Endothelial cell of umbilical vein (primary cell): ENCODE measurements around the gene TEX9. TPM values are rescaled to one million over a fixed set of nuclear protein-coding genes. Genes with fewer than 3 reads are reported as not detected.

Experiments used
- BruUV-seq: library from RNA; stranded (reverse); fragments of 400-500 nt; replicated peaks from 2 replicates; lab custom pipeline; 2021; lab: Mats Ljungman, UMichigan
- CTCF ChIA-PET: fragments of 300-600, 350-600 bp; sonication (Branson Sonifier 250); formaldehyde crosslinking; loops from one replicate; lab custom pipeline; 2021; ENCODE audit warnings: antibody characterized with exemption, inconsistent platforms; lab: Charles Lee
- POLR2A ChIA-PET: fragments of 300-600, 350-600 bp; sonication (Branson Sonifier 250); formaldehyde crosslinking; loops from one replicate; lab custom pipeline; 2021; ENCODE audit warnings: antibody characterized with exemption, inconsistent platforms; lab: Charles Lee
- DNase-seq: peaks from one replicate; pipeline ENCODE4 v3.0.0-alpha.2; 2011; ENCODE audit warnings: low read depth, low spot score
- FAIRE-seq: peaks from 2 replicates; lab custom pipeline; 2011; peaks lifted over from hg19 to GRCh38; lab: Jason Lieb, UNC
- H2AFZ ChIP-seq: 2 replicates; pipeline ENCODE4 v1.6.0; 2012; ENCODE audit warnings: low read depth, low read length, control low read depth, inconsistent platforms
- H3K27ac ChIP-seq: 2 replicates; pipeline ENCODE4 v1.5.1; 2011; ENCODE audit warnings: low read depth, mild to moderate bottlenecking, control low read depth, low read length, moderate library complexity; ENCODE audit not compliant: insufficient read depth
- H3K27me3 ChIP-seq, 2 experiments: 2 replicates each; pipeline versions ENCODE4 v1.6.0 to v1.6.1; 2011; ENCODE audit warnings: low read length in 2 of 2, mixed read lengths in 1 of 2; ENCODE audit not compliant: control insufficient read depth in 2 of 2, insufficient read depth in 2 of 2
- H3K36me3 ChIP-seq, 2 experiments: 2 replicates in 1 of 2; 3 replicates in 1 of 2; pipeline ENCODE4 v1.5.1; 2011; ENCODE audit warnings: low read length in 2 of 2, mild to moderate bottlenecking in 1 of 2, moderate library complexity in 1 of 2; ENCODE audit not compliant: control insufficient read depth in 2 of 2, insufficient read depth in 2 of 2; ENCODE audit errors: extremely low read depth in 1 of 2
- H3K4me1 ChIP-seq: 3 replicates; pipeline ENCODE4 v1.5.1; 2011; ENCODE audit warnings: mild to moderate bottlenecking, low read length; ENCODE audit not compliant: control insufficient read depth, insufficient read depth; ENCODE audit errors: extremely low read depth
- H3K4me2 ChIP-seq: 2 replicates; pipeline ENCODE4 v1.6.1; 2011; ENCODE audit warnings: low read length, control low read depth, mixed read lengths; ENCODE audit not compliant: insufficient read depth
- H3K4me3 ChIP-seq, 3 experiments: fragments of 200-600 bp in 1 of 3; sonication (generic), shearing (Covaris generic) in 1 of 3; replicated peaks in 1 of 3; 2 replicates each; pipeline ENCODE4 v1.5.1; 2011 to 2016; ENCODE audit warnings: control low read depth in 3 of 3, low read length in 3 of 3, mild to moderate bottlenecking in 2 of 3, inconsistent platforms in 1 of 3, low read depth in 1 of 3, moderate library complexity in 1 of 3; ENCODE audit not compliant: insufficient read depth in 1 of 3
- H3K79me2 ChIP-seq: 2 replicates; pipeline ENCODE4 v1.6.0; 2012; ENCODE audit warnings: low read length, inconsistent platforms; ENCODE audit not compliant: control insufficient read depth, insufficient read depth
- H3K9ac ChIP-seq: replicated peaks from 2 replicates; pipeline ENCODE3; 2011; ENCODE audit warnings: low read length, control low read depth; ENCODE audit not compliant: insufficient read depth; ENCODE audit errors: extremely low read depth
- H3K9me1 ChIP-seq: replicated peaks from 3 replicates; pipeline ENCODE4 v1.6.0; 2011; ENCODE audit warnings: mild to moderate bottlenecking, low read length; ENCODE audit not compliant: control insufficient read depth, insufficient read depth; ENCODE audit errors: extremely low read depth
- H3K9me3 ChIP-seq: replicated peaks from 2 replicates; pipeline ENCODE4 v1.5.1; 2012; ENCODE audit warnings: low read length, inconsistent platforms; ENCODE audit not compliant: control insufficient read depth, insufficient read depth
- H4K20me1 ChIP-seq: replicated peaks from 2 replicates; pipeline ENCODE3; 2011; ENCODE audit warnings: mild to moderate bottlenecking, low read length; ENCODE audit not compliant: control insufficient read depth, insufficient read depth; ENCODE audit errors: extremely low read depth
- EZH2 ChIP-seq: IDR thresholded peaks from 2 replicates; pipeline ENCODE4 v1.6.1; 2012; ENCODE audit warnings: borderline replicate concordance, low read depth, mild to moderate bottlenecking, moderate library complexity, low read length, inconsistent platforms; ENCODE audit not compliant: severe bottlenecking
- FOS ChIP-seq: IDR thresholded peaks from 2 replicates; pipeline ENCODE4 v1.6.1; 2011; ENCODE audit warnings: mild to moderate bottlenecking, low read length, moderate library complexity, borderline replicate concordance; ENCODE audit not compliant: insufficient read depth
- GATA2 ChIP-seq: IDR thresholded peaks from 2 replicates; pipeline ENCODE4 v1.7.0; 2011; ENCODE audit warnings: low read depth, mild to moderate bottlenecking, moderate library complexity, mixed read lengths, low read length; ENCODE audit not compliant: insufficient read length, insufficient read depth
- JUN ChIP-seq: IDR thresholded peaks from 2 replicates; pipeline ENCODE4 v1.6.1; 2011; ENCODE audit warnings: borderline replicate concordance, low read depth; ENCODE audit not compliant: insufficient read length, insufficient read depth
- MYC ChIP-seq: IDR thresholded peaks from one replicate; pipeline ENCODE4 v1.6.1; 2011; ENCODE audit warnings: mild to moderate bottlenecking, low read depth, low read length
- POLR2A ChIP-seq: IDR thresholded peaks from 2 replicates; pipeline ENCODE4 v1.6.1; 2012; ENCODE audit warnings: low read depth, mild to moderate bottlenecking, control low read depth, low read length
- POLR2AphosphoS5 ChIP-seq: IDR thresholded peaks from 2 replicates; pipeline ENCODE4 v1.6.1; 2012; ENCODE audit warnings: low read depth, mild to moderate bottlenecking, control low read depth, low read length, moderate library complexity; ENCODE audit not compliant: insufficient read depth
- dilution Hi-C: fragments of 300-500 bp; cut with MboI; formaldehyde crosslinking; loops from one replicate; pipeline ENCODE4 v1.15.0; 2019; ENCODE audit warnings: low sequenced_read_pairs; ENCODE audit not compliant: extremely low pct_ligation_motif_present
- intact Hi-C: fragments of 100-400 bp; cut with micrococcal nuclease; formaldehyde crosslinking; loops from one replicate; pipeline ENCODE4 v1.10.0; 2022
- polyA plus RNA-seq, 4 experiments: library from polyadenylated mRNA; depleted of rRNA in 3 of 4; stranded (reverse) in 3 of 4; unstranded in 1 of 4; fragments of >200 nt; gene quantifications; 2 replicates each; pipeline versions ENCODE4 v1.2.1 to v1.2.3, GENCODE V29; 2011 to 2012; ENCODE audit warnings: missing spikeins in 1 of 4
- total RNA-seq: library from RNA; stranded (reverse); gene quantifications from 2 replicates; pipeline ENCODE4 v1.2.3, GENCODE V29; 2021
- TF ChIP-seq, protein P1 (sequence below): IDR thresholded peaks from 2 replicates; pipeline ENCODE4 v1.6.1; 2011; ENCODE audit not compliant: insufficient read depth, insufficient read length
- TF ChIP-seq, protein P2 (sequence below), 2 donors: IDR thresholded peaks; 1 replicate in 1 of 2; 2 replicates in 1 of 2; pipeline ENCODE4 v1.5.1; 2011; ENCODE audit warnings: low read length in 2 of 2, mild to moderate bottlenecking in 2 of 2, moderate library complexity in 2 of 2, control low read depth in 1 of 2, inconsistent platforms in 1 of 2, low read depth in 1 of 2; ENCODE audit not compliant: insufficient read depth in 1 of 2; ENCODE audit errors: extremely low read depth in 1 of 2

TEX9 gene
- total and polyA plus RNA-seq, 2 donors (not counting 3 experiments of a cell fraction or from before 2014, with no cell fraction given), result 0.33 to 1.7 TPM

DNA sequence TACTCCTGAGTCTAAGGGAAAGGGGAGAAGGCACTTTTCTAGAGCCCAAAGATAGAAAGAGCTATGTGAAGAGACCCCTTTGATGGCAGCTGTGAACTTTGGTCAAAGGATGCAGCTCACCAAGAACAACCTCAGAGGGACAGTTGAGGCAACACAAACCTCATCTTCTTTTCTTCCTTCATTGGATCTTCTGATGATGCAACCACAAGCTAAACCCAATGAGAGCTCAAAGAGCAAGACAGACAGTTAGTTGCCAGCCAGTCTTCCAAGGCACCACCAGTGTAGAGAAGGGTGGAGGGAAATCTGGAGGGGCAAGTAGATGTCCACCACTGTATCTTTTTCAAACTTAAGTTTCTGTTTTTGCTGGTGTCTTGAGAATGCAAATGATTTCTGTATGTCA lies 110.1 kb downstream of the TEX9 start:
- H3K27me3 ChIP-seq, result peaks cover 18 to 28% of the 10 kb centered on the region in 2 experiments
- no peaks in the 10 kb centered on the region for H3K36me3 ChIP-seq
- CTCF ChIA-PET, result no interaction called here
- H3K4me2 ChIP-seq, result no peak overlapping the region
- no peak for TF ChIP-seq FOS
- no peak for TF ChIP-seq POLR2A
- no peak for TF ChIP-seq POLR2AphosphoS5
- TF ChIP-seq GATA2, result no peak
- no peak for TF ChIP-seq EZH2
- TF ChIP-seq, protein P1, sequence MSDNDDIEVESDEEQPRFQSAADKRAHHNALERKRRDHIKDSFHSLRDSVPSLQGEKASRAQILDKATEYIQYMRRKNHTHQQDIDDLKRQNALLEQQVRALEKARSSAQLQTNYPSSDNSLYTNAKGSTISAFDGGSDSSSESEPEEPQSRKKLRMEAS, result no peak
- no peak for TF ChIP-seq JUN
- TF ChIP-seq MYC, result no peak
- TF ChIP-seq, protein P2, sequence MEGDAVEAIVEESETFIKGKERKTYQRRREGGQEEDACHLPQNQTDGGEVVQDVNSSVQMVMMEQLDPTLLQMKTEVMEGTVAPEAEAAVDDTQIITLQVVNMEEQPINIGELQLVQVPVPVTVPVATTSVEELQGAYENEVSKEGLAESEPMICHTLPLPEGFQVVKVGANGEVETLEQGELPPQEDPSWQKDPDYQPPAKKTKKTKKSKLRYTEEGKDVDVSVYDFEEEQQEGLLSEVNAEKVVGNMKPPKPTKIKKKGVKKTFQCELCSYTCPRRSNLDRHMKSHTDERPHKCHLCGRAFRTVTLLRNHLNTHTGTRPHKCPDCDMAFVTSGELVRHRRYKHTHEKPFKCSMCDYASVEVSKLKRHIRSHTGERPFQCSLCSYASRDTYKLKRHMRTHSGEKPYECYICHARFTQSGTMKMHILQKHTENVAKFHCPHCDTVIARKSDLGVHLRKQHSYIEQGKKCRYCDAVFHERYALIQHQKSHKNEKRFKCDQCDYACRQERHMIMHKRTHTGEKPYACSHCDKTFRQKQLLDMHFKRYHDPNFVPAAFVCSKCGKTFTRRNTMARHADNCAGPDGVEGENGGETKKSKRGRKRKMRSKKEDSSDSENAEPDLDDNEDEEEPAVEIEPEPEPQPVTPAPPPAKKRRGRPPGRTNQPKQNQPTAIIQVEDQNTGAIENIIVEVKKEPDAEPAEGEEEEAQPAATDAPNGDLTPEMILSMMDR (IDR thresholded peaks at IDR 0.05; ENCODE audit: extremely low read depth in 1 of 2, insufficient read depth in 1 of 2, low read depth in 1 of 2, low read length in 2 of 2), result no peak
- H3K27ac ChIP-seq, result no peak overlapping the region
- no peak overlapping the region for H3K9ac ChIP-seq
- intact Hi-C loops (no loop called here), dilution Hi-C loops (no loop called here)
- no peak overlapping the region for H3K4me3 ChIP-seq
- no peaks in the 10 kb centered on the region for H4K20me1 ChIP-seq
- no peaks in the 10 kb centered on the region for H3K79me2 ChIP-seq
- FAIRE-seq (no peak), DNase-seq (no peak)
- no peaks in the 10 kb centered on the region for H3K9me1 ChIP-seq
- H3K9me3 ChIP-seq, result no peaks in the 10 kb centered on the region
- no TSS peak for BruUV-seq
- POLR2A ChIA-PET, result no interaction called here
- no peaks in the 10 kb centered on the region for H3K4me1 ChIP-seq
- no peak overlapping the region for H2AFZ ChIP-seq

Other genes starting within 250 kb of the TEX9 start
- gene RFX7, start 121.5 kb upstream of the TEX9 start, total RNA-seq, result 23.0 and 25.9 TPM in 2 replicates
- 5.7 and 6.3 TPM in 2 replicates for gene RFX7, start 121.5 kb upstream of the TEX9 start, polyA plus RNA-seq
- gene MNS1, start 99.7 kb downstream of the TEX9 start, total RNA-seq, result 2.3 and 2.6 TPM in 2 replicates
- 0.11 and 0.25 TPM in 2 replicates for gene MNS1, start 99.7 kb downstream of the TEX9 start, polyA plus RNA-seq